WTC11 (cell line): Measurements from ENCODE around the gene THYN1. TPM values are rescaled to one million over a fixed set of nuclear protein-coding genes. Genes with fewer than 3 reads are reported as not detected.

ENCODE experiments used
- ATAC-seq: fragments of 200-7000 bp; cut with Tn5 transposase; 2 replicates; pipeline ENCODE4 v1.10.0; 2021; ENCODE audit warnings: mild to moderate bottlenecking, moderate library complexity
- Bru-seq: library from RNA; stranded (reverse); fragments of 400-500 nt; gene quantifications from one replicate; lab custom pipeline; 2021; lab: Mats Ljungman, UMichigan
- CTCF ChIA-PET: fragments of 300-600 bp; sonication (Branson Sonifier 250); formaldehyde crosslinking; loops from one replicate; lab custom pipeline; 2021; ENCODE audit warnings: antibody characterized with exemption; lab: Charles Lee
- POLR2A ChIA-PET: fragments of 350-600 bp; sonication (Branson Sonifier 250); formaldehyde crosslinking; loops from one replicate; lab custom pipeline; 2021; ENCODE audit warnings: antibody characterized with exemption; lab: Charles Lee
- DNase-seq: peaks from one replicate; pipeline ENCODE4 v3.0.0; 2021; ENCODE audit warnings: low spot score
- H3K27ac Mint-ChIP-seq: 2 replicates; pipeline ENCODE4 v1.8.0; 2021; ENCODE audit warnings: mixed read lengths
- H3K27me3 Mint-ChIP-seq: 2 replicates; pipeline ENCODE4 v1.8.0; 2021; ENCODE audit warnings: low read depth, mild to moderate bottlenecking, moderate library complexity, mixed read lengths
- H3K36me3 Mint-ChIP-seq: 2 replicates; pipeline ENCODE4 v1.8.0; 2021; ENCODE audit warnings: mixed read lengths
- H3K4me1 Mint-ChIP-seq: 2 replicates; pipeline ENCODE4 v1.8.0; 2022; ENCODE audit warnings: mixed read lengths
- H3K4me3 Mint-ChIP-seq: 2 replicates; pipeline ENCODE4 v1.8.0; 2021; ENCODE audit warnings: mild to moderate bottlenecking, moderate library complexity, mixed read lengths
- H3K9me3 Mint-ChIP-seq: 2 replicates; pipeline ENCODE4 v1.8.0; 2021; ENCODE audit warnings: mixed read lengths
- CBFB ChIP-seq: sonication (generic); formaldehyde crosslinking; IDR thresholded peaks from 2 replicates; pipeline ENCODE4 v1.8.1; 2022; ENCODE audit warnings: mild to moderate bottlenecking, low read depth, missing genetic modification reagents
- CREM ChIP-seq: sonication (generic); formaldehyde crosslinking; IDR thresholded peaks from 2 replicates; pipeline ENCODE4 v1.8.1; 2022; ENCODE audit warnings: mild to moderate bottlenecking, missing genetic modification reagents, moderate library complexity
- ELF4 ChIP-seq: sonication (generic); formaldehyde crosslinking; IDR thresholded peaks from 2 replicates; pipeline ENCODE4 v1.8.1; 2022; ENCODE audit warnings: low read depth, mild to moderate bottlenecking, moderate library complexity, missing genetic modification reagents
- GABPB1 ChIP-seq: sonication (generic); formaldehyde crosslinking; IDR thresholded peaks from 2 replicates; pipeline ENCODE4 v1.8.1; 2023; ENCODE audit warnings: mild to moderate bottlenecking, missing genetic modification reagents
- HMGA2 ChIP-seq: fragments of 250-450 bp; sonication (Bioruptor Pico); IDR thresholded peaks from 2 replicates; pipeline ENCODE4 v1.4.0; 2021; ENCODE audit warnings: mild to moderate bottlenecking, moderate library complexity
- IRF2 ChIP-seq: sonication (generic); formaldehyde crosslinking; IDR thresholded peaks from 2 replicates; pipeline ENCODE4 v1.8.0; 2022; ENCODE audit warnings: low read depth, missing genetic modification reagents, borderline replicate concordance
- KAT7 ChIP-seq: sonication (generic); formaldehyde crosslinking; IDR thresholded peaks from 2 replicates; pipeline ENCODE4 v1.8.1; 2023; ENCODE audit warnings: missing genetic modification reagents, mild to moderate bottlenecking, borderline replicate concordance
- NFYB ChIP-seq: sonication (generic); formaldehyde crosslinking; conservative IDR thresholded peaks from 2 replicates; pipeline ENCODE4 v1.8.0; 2022; ENCODE audit warnings: low read depth, missing genetic modification reagents
- NR2C2 ChIP-seq: sonication (generic); formaldehyde crosslinking; IDR thresholded peaks from 2 replicates; pipeline ENCODE4 v1.8.0; 2022; ENCODE audit warnings: mild to moderate bottlenecking, missing genetic modification reagents
- NR3C1 ChIP-seq: sonication (generic); formaldehyde crosslinking; conservative IDR thresholded peaks from 2 replicates; pipeline ENCODE4 v1.8.1; 2023; ENCODE audit warnings: low read depth, mild to moderate bottlenecking, missing genetic modification reagents
- RELA ChIP-seq: sonication (generic); formaldehyde crosslinking; IDR thresholded peaks from 2 replicates; pipeline ENCODE4 v1.8.1; 2022; ENCODE audit warnings: missing genetic modification reagents, mild to moderate bottlenecking, borderline replicate concordance
- SMAD3 ChIP-seq: sonication (generic); formaldehyde crosslinking; IDR thresholded peaks from 2 replicates; pipeline ENCODE4 v1.8.0; 2022; ENCODE audit warnings: missing genetic modification reagents, mild to moderate bottlenecking, borderline replicate concordance
- SOX15 ChIP-seq: fragments of 250-450 bp; sonication (Bioruptor Pico); IDR thresholded peaks from 2 replicates; pipeline ENCODE4 v1.9.0; 2021; ENCODE audit warnings: mild to moderate bottlenecking
- SP1 ChIP-seq: sonication (generic); formaldehyde crosslinking; conservative IDR thresholded peaks from 2 replicates; pipeline ENCODE4 v1.8.1; 2022; ENCODE audit warnings: missing genetic modification reagents
- ZNF219 ChIP-seq: sonication (generic); formaldehyde crosslinking; IDR thresholded peaks from 2 replicates; pipeline ENCODE4 v1.8.0; 2023; ENCODE audit warnings: missing genetic modification reagents, mild to moderate bottlenecking, borderline replicate concordance
- ZNF232 ChIP-seq: sonication (generic); formaldehyde crosslinking; IDR thresholded peaks from 2 replicates; pipeline ENCODE4 v1.8.0; 2022; ENCODE audit warnings: mild to moderate bottlenecking, missing genetic modification reagents
- ZNF263 ChIP-seq: sonication (generic); formaldehyde crosslinking; IDR thresholded peaks from 2 replicates; pipeline ENCODE4 v1.8.1; 2022; ENCODE audit warnings: low read depth, mild to moderate bottlenecking, moderate library complexity, missing genetic modification reagents
- ZNF317 ChIP-seq: sonication (generic); formaldehyde crosslinking; IDR thresholded peaks from 2 replicates; pipeline ENCODE4 v1.8.1; 2023; ENCODE audit warnings: low read depth, mild to moderate bottlenecking, moderate library complexity, missing genetic modification reagents, borderline replicate concordance
- ZNF396 ChIP-seq: fragments of 250-450 bp; sonication (Bioruptor Pico); IDR thresholded peaks from 2 replicates; pipeline ENCODE4 v1.8.0; 2021; ENCODE audit warnings: mild to moderate bottlenecking, moderate library complexity, borderline replicate concordance
- long read RNA-seq, 3 experiments: library from RNA in 1 of 3; library from capped mRNA in 1 of 3; library from polyadenylated mRNA in 1 of 3; unstranded in 2 of 3; stranded (forward) in 1 of 3; transcript quantifications; one replicate each; pipeline ENCODE4 v2.0.0, GENCODE V29; 2021
- total RNA-seq: library from RNA; stranded (reverse); gene quantifications from 3 replicates; pipeline ENCODE4 v1.2.3, GENCODE V29; 2021
- TF ChIP-seq, protein P1 (sequence below): sonication (generic); formaldehyde crosslinking; IDR thresholded peaks from 2 replicates; pipeline ENCODE4 v1.8.1; 2023; ENCODE audit warnings: mild to moderate bottlenecking, missing genetic modification reagents
- TF ChIP-seq, protein P2 (sequence below): sonication (generic); formaldehyde crosslinking; IDR thresholded peaks from 2 replicates; pipeline ENCODE4 v1.8.0; 2022; ENCODE audit warnings: mild to moderate bottlenecking, missing genetic modification reagents
- TF ChIP-seq, protein P3 (sequence below): fragments of 250-450 bp; sonication (Bioruptor Pico); IDR thresholded peaks from 2 replicates; pipeline ENCODE4 v1.9.0; 2021; ENCODE audit warnings: mild to moderate bottlenecking
- TF ChIP-seq, protein P4 (sequence below): sonication (generic); formaldehyde crosslinking; IDR thresholded peaks from 2 replicates; pipeline ENCODE4 v1.8.1; 2023; ENCODE audit warnings: mild to moderate bottlenecking, moderate library complexity, missing genetic modification reagents
- TF ChIP-seq, protein P5 (sequence below): sonication (generic); formaldehyde crosslinking; IDR thresholded peaks from 2 replicates; pipeline ENCODE4 v1.8.0; 2022; ENCODE audit warnings: mild to moderate bottlenecking, missing genetic modification reagents
- TF ChIP-seq, protein P6 (sequence below): fragments of 250-450 bp; sonication (Bioruptor Pico); IDR thresholded peaks from 2 replicates; pipeline ENCODE4 v1.9.0; 2021; ENCODE audit warnings: moderate library complexity, mild to moderate bottlenecking, inconsistent platforms, borderline replicate concordance
- TF ChIP-seq, protein P7 (sequence below): sonication (generic); formaldehyde crosslinking; IDR thresholded peaks from 2 replicates; pipeline ENCODE4 v1.8.1; 2022; ENCODE audit warnings: missing genetic modification reagents, borderline replicate concordance

Gene THYN1
- total RNA-seq (80.2 to 83.8 TPM (median 82.0 TPM) in 3 replicates), Bru-seq, nascent RNA (percentile 92 among the genes with signal in this experiment)
- long read RNA-seq, experiment 1, transcript THYN1-204 (8 exons, 893 nt): major isoform, 125 of 283 reads
- long read RNA-seq, experiment 1, transcript THYN1-201 (7 exons, 1,299 nt): minor isoform, 29 of 283 reads
- long read RNA-seq, experiment 1, transcript THYN1-203 (8 exons, 943 nt): minor isoform, 45 of 283 reads
- long read RNA-seq, experiment 1, transcript THYN1-202 (7 exons, 835 nt): minor isoform, 27 of 283 reads
- long read RNA-seq, experiment 1, partial matches to known transcripts: 25 of 283 reads
- long read RNA-seq, experiment 1, other reads (novel, unspliced or antisense): 32 of 283 reads
- long read RNA-seq, experiment 2, transcript THYN1-204 (8 exons, 893 nt): major isoform, 72 of 134 reads
- long read RNA-seq, experiment 2, transcript THYN1-203 (8 exons, 943 nt): minor isoform, 6 of 134 reads
- long read RNA-seq, experiment 2, transcript THYN1-201 (7 exons, 1,299 nt): minor isoform, 9 of 134 reads
- long read RNA-seq, experiment 2, transcript THYN1-202 (7 exons, 835 nt): minor isoform, 10 of 134 reads
- long read RNA-seq, experiment 2, partial matches to known transcripts: 16 of 134 reads
- long read RNA-seq, experiment 2, other reads (novel, unspliced or antisense): 21 of 134 reads
- long read RNA-seq, experiment 3, transcript THYN1-203 (8 exons, 943 nt): minor isoform, 21 of 299 reads
- long read RNA-seq, experiment 3, transcript THYN1-202 (7 exons, 835 nt): minor isoform, 70 of 299 reads
- long read RNA-seq, experiment 3, transcript THYN1-201 (7 exons, 1,299 nt): minor isoform, 47 of 299 reads
- long read RNA-seq, experiment 3, transcript THYN1-204 (8 exons, 893 nt): major isoform, 86 of 299 reads
- long read RNA-seq, experiment 3, partial matches to known transcripts: 51 of 299 reads
- long read RNA-seq, experiment 3, other reads (novel, unspliced or antisense): 23 of 299 reads

DNA sequence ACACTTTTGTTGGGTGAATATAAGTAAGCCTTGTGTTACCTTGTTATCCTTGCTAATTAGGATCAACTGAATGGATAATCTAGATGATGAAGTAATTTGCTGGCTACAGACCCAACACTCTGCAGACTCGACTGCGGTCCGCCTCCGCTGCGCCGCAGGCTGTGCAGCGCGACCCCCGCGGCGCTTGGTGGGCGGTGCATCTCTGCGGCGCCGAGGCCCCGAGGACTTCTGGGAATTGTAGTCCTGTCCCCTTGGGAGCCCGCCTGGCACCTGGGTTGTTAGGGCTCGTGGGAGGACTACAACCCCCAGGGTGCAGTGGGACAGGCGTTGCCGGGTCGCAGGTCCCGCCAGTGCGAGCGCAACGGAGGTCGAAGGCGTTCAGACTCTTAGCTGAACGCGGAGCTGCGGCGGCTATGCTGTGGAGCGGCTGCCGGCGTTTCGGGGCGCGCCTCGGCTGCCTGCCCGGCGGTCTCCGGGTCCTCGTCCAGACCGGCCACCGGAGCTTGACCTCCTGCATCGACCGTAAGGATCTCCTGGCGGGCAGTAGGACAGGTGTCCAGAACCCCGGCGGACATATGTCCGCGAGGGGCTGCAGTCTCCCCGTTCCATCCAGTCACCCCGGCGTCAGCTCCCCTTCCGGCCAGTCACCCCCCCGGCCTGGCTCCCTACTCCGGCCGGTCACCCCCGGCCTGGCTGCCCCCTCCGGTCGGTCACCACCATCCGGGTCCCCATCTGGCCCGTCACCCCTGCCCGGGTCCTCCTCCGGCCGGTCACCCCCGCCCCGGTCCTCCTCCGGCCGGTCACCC lies at the start of gene THYN1, which contains the start of gene ACAD8:
TSS of gene THYN1 (minus strand) at position 165 of the 806 bp plus-strand sequence. CDS start 470 bp downstream, outside the sequence.
TSS of gene ACAD8 (plus strand) at position 381 of the 806 bp plus-strand sequence. CDS start at position 414, 33 bp downstream.
- Mint-ChIP-seq H3K4me1 (peaks cover 31% of the 10 kb centered on the region), H3K9me3 (no peaks in the 10 kb centered on the region), H3K27me3 (no peaks in the 10 kb centered on the region), H3K36me3 (peaks cover 29% of the 10 kb centered on the region), H3K4me3 (peak within 1 kb of the TSS; percentile 89), H3K27ac (peak within 1 kb of the TSS; percentile 87)
- DNase-seq (peak; percentile 98), ATAC-seq (peak; percentile 99)
- CTCF ChIA-PET: interaction anchor here (0.6 to 1.7 kb wide), 9 partner anchors 8 to 177 kb away, joined by 3 to 13 read pairs (median 4); partner anchors contain the start of genes NCAPD3 and VPS26B
- POLR2A ChIA-PET: interaction anchor here (1.1 to 1.2 kb wide), 3 partner anchors 14 to 29 kb away, joined by 3 to 4 read pairs (median 3); partner anchors contain the start of genes NCAPD3 and VPS26B
- TF ChIP-seq, protein P1, sequence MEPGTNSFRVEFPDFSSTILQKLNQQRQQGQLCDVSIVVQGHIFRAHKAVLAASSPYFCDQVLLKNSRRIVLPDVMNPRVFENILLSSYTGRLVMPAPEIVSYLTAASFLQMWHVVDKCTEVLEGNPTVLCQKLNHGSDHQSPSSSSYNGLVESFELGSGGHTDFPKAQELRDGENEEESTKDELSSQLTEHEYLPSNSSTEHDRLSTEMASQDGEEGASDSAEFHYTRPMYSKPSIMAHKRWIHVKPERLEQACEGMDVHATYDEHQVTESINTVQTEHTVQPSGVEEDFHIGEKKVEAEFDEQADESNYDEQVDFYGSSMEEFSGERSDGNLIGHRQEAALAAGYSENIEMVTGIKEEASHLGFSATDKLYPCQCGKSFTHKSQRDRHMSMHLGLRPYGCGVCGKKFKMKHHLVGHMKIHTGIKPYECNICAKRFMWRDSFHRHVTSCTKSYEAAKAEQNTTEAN (CRISPR knock-in tag): peak; percentile 55; the same call in 1 of the 2 replicates
- TF ChIP-seq, protein P2, sequence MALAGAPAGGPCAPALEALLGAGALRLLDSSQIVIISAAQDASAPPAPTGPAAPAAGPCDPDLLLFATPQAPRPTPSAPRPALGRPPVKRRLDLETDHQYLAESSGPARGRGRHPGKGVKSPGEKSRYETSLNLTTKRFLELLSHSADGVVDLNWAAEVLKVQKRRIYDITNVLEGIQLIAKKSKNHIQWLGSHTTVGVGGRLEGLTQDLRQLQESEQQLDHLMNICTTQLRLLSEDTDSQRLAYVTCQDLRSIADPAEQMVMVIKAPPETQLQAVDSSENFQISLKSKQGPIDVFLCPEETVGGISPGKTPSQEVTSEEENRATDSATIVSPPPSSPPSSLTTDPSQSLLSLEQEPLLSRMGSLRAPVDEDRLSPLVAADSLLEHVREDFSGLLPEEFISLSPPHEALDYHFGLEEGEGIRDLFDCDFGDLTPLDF (CRISPR knock-in tag): no peak
- TF ChIP-seq, protein P3, sequence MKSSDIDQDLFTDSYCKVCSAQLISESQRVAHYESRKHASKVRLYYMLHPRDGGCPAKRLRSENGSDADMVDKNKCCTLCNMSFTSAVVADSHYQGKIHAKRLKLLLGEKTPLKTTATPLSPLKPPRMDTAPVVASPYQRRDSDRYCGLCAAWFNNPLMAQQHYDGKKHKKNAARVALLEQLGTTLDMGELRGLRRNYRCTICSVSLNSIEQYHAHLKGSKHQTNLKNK (CRISPR knock-in tag): no peak
- TF ChIP-seq NR2C2: peak; percentile 74; the same call in 1 of the 2 replicates
- peak; percentile 43; the same call in 1 of the 2 replicates for TF ChIP-seq GABPB1
- TF ChIP-seq SMAD3: peak; percentile 41; the same call in 1 of the 2 replicates
- no peak for TF ChIP-seq ZNF219 (CRISPR knock-in tag)
- no peak for TF ChIP-seq RELA
- TF ChIP-seq, protein P4, sequence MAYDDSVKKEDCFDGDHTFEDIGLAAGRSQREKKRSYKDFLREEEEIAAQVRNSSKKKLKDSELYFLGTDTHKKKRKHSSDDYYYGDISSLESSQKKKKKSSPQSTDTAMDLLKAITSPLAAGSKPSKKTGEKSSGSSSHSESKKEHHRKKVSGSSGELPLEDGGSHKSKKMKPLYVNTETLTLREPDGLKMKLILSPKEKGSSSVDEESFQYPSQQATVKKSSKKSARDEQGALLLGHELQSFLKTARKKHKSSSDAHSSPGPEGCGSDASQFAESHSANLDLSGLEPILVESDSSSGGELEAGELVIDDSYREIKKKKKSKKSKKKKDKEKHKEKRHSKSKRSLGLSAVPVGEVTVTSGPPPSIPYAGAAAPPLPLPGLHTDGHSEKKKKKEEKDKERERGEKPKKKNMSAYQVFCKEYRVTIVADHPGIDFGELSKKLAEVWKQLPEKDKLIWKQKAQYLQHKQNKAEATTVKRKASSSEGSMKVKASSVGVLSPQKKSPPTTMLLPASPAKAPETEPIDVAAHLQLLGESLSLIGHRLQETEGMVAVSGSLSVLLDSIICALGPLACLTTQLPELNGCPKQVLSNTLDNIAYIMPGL (CRISPR knock-in tag): peak; percentile 56
- peak; percentile 66; the same call in 1 of the 2 replicates for TF ChIP-seq CREM
- no peak for TF ChIP-seq HMGA2 (CRISPR knock-in tag)
- TF ChIP-seq ZNF317: no peak
- no peak for TF ChIP-seq IRF2 (CRISPR knock-in tag)
- TF ChIP-seq, protein P5, sequence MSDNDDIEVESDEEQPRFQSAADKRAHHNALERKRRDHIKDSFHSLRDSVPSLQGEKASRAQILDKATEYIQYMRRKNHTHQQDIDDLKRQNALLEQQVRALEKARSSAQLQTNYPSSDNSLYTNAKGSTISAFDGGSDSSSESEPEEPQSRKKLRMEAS (CRISPR knock-in tag): peak; percentile 80
- TF ChIP-seq CBFB (CRISPR knock-in tag): no peak
- TF ChIP-seq, protein P6, sequence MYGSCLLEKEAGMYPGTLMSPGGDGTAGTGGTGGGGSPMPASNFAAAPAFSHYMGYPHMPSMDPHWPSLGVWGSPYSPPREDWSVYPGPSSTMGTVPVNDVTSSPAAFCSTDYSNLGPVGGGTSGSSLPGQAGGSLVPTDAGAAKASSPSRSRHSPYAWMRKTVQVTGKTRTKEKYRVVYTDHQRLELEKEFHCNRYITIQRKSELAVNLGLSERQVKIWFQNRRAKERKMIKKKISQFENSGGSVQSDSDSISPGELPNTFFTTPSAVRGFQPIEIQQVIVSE (CRISPR knock-in tag): no peak
- TF ChIP-seq ZNF232 (CRISPR knock-in tag): 0 out of 2 replicates have a peak, but pooled peaks have one; percentile 63
- TF ChIP-seq SOX15 (CRISPR knock-in tag): no peak
- TF ChIP-seq ELF4: no peak
- no peak; the same call in 1 of the 2 replicates for TF ChIP-seq KAT7
- TF ChIP-seq, protein P7, sequence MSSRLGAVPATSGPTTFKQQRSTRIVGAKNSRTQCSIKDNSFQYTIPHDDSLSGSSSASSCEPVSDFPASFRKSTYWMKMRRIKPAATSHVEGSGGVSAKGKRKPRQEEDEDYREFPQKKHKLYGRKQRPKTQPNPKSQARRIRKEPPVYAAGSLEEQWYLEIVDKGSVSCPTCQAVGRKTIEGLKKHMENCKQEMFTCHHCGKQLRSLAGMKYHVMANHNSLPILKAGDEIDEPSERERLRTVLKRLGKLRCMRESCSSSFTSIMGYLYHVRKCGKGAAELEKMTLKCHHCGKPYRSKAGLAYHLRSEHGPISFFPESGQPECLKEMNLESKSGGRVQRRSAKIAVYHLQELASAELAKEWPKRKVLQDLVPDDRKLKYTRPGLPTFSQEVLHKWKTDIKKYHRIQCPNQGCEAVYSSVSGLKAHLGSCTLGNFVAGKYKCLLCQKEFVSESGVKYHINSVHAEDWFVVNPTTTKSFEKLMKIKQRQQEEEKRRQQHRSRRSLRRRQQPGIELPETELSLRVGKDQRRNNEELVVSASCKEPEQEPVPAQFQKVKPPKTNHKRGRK (CRISPR knock-in tag): no peak
- no peak for TF ChIP-seq NFYB
- TF ChIP-seq SP1 (CRISPR knock-in tag): peak; percentile 73
- TF ChIP-seq NR3C1: no peak
- TF ChIP-seq ZNF263: no peak
- no peak for TF ChIP-seq ZNF396
